SK-N-SH (cell line): Measurements from ENCODE around the gene CTSL.

Experiments used
- EZH2phosphoT487 ChIP-seq: fragments of 200-600 bp; sonication (generic); IDR thresholded peaks from 2 replicates; pipeline ENCODE4 v1.6.1; 2017; ENCODE audit warnings: low read depth, mixed run types, mild to moderate bottlenecking, antibody characterized with exemption, moderate library complexity, borderline replicate concordance
- TCF12 ChIP-seq: IDR thresholded peaks from 2 replicates; pipeline ENCODE4 v1.4.0; 2012
- YY1 ChIP-seq: IDR thresholded peaks from 2 replicates; pipeline ENCODE4 v1.4.0; 2012; ENCODE audit warnings: low read depth, mild to moderate bottlenecking
- TF ChIP-seq, protein P1 (sequence below): fragments of 200-600 bp; sonication (generic); IDR thresholded peaks from 2 replicates; pipeline ENCODE4 v1.6.1; 2017; ENCODE audit warnings: antibody characterized with exemption, mild to moderate bottlenecking, moderate library complexity
- TF ChIP-seq, protein P2 (sequence below): IDR thresholded peaks from 2 replicates; pipeline ENCODE4 v1.6.1; 2012; ENCODE audit warnings: mild to moderate bottlenecking, low read depth, low read length, moderate library complexity

- TF ChIP-seq, protein P1, sequence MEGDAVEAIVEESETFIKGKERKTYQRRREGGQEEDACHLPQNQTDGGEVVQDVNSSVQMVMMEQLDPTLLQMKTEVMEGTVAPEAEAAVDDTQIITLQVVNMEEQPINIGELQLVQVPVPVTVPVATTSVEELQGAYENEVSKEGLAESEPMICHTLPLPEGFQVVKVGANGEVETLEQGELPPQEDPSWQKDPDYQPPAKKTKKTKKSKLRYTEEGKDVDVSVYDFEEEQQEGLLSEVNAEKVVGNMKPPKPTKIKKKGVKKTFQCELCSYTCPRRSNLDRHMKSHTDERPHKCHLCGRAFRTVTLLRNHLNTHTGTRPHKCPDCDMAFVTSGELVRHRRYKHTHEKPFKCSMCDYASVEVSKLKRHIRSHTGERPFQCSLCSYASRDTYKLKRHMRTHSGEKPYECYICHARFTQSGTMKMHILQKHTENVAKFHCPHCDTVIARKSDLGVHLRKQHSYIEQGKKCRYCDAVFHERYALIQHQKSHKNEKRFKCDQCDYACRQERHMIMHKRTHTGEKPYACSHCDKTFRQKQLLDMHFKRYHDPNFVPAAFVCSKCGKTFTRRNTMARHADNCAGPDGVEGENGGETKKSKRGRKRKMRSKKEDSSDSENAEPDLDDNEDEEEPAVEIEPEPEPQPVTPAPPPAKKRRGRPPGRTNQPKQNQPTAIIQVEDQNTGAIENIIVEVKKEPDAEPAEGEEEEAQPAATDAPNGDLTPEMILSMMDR: no peak
- TF ChIP-seq TCF12 (no peak), YY1 (no peak), EZH2phosphoT487 (no peak)
- TF ChIP-seq, protein P2, sequence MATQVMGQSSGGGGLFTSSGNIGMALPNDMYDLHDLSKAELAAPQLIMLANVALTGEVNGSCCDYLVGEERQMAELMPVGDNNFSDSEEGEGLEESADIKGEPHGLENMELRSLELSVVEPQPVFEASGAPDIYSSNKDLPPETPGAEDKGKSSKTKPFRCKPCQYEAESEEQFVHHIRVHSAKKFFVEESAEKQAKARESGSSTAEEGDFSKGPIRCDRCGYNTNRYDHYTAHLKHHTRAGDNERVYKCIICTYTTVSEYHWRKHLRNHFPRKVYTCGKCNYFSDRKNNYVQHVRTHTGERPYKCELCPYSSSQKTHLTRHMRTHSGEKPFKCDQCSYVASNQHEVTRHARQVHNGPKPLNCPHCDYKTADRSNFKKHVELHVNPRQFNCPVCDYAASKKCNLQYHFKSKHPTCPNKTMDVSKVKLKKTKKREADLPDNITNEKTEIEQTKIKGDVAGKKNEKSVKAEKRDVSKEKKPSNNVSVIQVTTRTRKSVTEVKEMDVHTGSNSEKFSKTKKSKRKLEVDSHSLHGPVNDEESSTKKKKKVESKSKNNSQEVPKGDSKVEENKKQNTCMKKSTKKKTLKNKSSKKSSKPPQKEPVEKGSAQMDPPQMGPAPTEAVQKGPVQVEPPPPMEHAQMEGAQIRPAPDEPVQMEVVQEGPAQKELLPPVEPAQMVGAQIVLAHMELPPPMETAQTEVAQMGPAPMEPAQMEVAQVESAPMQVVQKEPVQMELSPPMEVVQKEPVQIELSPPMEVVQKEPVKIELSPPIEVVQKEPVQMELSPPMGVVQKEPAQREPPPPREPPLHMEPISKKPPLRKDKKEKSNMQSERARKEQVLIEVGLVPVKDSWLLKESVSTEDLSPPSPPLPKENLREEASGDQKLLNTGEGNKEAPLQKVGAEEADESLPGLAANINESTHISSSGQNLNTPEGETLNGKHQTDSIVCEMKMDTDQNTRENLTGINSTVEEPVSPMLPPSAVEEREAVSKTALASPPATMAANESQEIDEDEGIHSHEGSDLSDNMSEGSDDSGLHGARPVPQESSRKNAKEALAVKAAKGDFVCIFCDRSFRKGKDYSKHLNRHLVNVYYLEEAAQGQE: no peak
These were observed 9.8 kb upstream of the CTSL start for GRCh38 chr9:87716141-87716540.
